HG03039 (cell line): Measurements from ENCODE around the gene GCFC2.
A peak's percentile ranks its signal among the peaks of the same experiment; 100 is the strongest.
"Not testable (repeated sequence)": the region's sequence is repeated elsewhere in the genome, so short reads cannot be mapped to it uniquely, and the experiment has no call there.

Experiments used
- ATAC-seq: cut with Tn5 transposase; IDR thresholded peaks from one replicate; pipeline ENCODE4 v1.9.1; 2021; ENCODE audit warnings: mild to moderate bottlenecking, moderate library complexity; ENCODE audit not compliant: unreplicated experiment

Gene GCFC2

DNA sequence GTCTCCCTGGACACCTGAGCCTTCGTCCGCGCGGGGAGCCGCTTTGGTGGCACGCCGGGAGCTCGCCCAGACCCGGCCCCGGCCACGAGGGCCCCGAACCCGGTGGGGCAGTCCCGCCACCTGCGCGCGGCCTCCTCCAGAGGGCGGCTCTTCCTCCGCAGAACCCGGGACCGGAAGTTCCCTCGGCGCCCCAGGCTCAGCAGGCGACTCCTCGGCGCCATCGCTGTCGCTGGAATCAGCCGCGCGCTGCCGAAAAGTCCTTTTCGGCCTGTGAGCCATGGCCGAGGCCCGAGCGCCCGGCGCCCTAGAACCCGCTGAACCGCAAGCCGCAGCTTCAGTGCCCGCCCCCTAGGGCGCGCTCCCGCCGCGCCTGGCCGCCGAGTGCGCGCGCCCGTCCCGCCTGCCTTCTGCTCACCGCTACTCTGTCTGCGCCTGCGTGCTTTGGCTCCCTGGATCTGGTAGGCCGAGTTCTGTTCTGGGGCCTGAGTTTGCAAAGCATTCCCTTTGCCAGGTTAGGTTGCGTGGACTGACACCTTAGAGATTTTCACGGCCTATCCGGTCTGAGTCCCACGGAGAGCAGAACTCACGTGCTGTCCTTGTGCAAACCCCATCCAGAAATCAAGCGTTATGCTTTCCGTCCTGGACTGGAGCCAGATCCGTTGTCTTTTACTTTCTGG lies at the start of gene GCFC2:
TSS of gene GCFC2 (minus strand) at position 339 of the 677 bp plus-strand sequence. CDS start at position 279, 60 bp downstream.
- peak; percentile 93 for ATAC-seq

DNA sequence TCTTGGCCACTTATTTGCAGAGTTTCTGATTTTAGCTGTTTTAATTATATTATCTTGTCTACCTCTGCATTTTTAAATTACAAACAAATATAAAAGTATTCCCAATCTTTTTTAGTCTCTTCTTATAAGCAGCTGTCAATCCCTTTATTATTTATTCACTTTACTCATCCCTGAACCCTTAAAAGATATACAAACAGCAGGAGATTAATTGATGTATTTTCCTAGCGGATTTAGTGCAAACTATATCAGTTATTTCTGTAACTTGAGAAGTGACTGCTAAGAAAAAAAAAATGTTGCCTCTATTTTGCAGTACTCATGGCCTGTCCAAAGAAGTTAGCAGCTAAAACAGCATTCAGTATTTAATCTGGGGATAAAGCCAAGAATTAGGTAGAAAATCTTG lies 42.1 kb upstream of the GCFC2 start:
- ATAC-seq, result no peak

DNA sequence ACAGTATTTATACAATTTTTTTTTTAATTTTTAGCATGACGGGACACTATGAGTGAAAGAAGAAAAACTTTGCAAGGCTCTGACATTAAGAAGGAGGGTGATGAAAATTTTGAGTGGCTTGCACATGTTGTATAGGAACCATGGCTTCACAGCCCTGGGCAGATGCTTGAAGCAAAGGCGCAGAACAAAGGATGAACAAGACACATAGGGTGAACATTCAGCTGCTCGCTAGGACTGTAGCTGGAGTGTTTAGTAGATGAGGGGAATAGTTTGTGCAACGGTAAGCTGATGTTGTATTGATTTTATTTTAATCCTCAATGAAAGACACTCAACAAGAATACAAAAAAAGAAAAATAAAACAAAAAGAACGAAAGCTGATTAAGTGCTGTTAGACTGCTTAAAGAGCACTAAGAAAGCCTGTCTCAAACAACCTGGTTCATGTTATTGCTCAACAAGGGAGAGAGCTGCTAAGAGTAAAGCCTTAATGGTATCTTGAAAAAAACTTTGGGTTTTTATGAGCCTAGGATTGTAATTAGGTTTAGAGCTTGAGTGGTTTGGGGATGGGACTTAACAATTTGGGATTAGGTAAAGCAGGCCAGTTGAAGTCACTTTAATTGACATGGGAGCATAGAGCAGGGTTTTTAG lies 41.2 kb upstream of the GCFC2 start:
- ATAC-seq, result no peak

DNA sequence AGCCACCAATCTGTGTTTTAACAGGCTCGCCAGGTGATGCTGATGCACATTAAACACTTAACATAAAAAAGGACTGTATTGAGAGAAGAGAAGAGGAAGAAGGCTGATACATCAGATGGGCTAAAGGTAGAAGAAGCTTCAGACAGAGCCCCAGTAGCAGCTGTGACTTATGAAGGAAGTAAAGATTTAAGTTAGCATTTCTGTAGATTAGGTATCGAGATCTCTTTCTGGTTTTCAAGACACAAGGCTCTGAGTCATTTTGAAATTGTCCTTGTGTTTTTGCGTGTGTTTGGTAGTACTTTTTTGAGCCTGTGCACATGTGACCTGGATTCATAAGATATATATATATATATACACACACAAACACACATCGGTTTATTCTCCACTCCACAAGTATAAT lies 40.6 kb upstream of the GCFC2 start:
- peak; percentile 58 for ATAC-seq

DNA sequence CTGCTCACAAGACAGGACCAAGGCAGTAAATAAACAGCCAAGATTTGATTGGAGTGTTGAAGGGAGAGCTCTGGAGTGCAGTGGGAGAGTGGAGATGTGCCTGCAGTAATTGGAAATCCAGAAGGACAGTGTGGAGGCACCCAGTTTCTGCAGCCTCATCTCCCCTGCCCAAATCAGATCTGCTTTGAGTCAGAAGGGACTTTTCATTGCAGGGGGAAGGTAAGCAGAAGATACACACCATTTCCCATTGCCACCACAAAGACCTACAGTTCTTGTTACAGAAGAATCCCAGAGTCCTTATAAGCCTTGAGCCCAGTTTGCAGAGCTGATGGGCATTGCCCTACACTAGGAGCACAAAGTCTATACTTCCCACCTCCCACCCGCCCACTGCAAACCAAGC lies 27.2 kb upstream of the GCFC2 start:
- ATAC-seq, result no peak

DNA sequence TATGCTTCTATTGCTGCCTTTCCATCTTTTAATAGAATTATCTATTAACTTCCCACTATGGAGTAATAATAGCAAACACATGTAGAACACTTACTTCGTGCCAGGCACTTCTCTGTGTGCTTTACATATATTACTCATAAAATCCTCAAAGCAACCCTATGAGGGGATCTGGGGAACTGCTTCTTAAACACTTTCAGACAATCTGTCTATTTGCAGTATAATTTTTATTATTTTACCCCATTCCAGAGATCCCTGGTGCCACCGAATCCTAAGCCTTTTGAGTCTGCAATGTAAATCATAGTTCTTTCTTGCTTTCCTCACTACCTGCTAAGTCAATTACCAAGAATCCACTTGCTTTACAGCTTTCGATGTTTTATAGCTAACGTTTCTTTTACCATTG lies 25.6 kb upstream of the GCFC2 start:
- no peak for ATAC-seq

DNA sequence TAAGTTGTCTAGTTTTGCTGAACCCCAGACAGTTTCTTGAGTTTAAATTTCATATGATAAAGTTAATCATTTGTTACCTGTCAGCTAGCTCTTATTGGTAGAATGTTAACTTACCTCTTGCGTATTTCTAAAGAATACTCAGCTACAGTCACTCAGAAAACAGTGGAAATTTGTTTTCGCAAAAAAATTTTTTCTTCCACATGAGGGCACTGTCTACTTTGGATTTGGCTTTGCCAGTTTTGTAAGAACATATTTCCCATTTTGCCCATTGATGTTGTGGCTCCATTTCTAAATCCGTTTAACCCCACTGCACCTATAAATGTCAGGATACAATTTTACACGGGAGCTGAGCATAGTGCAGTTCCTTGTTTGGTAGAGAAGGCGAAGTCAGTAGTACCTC lies 19.1 kb upstream of the GCFC2 start:
- no peak for ATAC-seq

DNA sequence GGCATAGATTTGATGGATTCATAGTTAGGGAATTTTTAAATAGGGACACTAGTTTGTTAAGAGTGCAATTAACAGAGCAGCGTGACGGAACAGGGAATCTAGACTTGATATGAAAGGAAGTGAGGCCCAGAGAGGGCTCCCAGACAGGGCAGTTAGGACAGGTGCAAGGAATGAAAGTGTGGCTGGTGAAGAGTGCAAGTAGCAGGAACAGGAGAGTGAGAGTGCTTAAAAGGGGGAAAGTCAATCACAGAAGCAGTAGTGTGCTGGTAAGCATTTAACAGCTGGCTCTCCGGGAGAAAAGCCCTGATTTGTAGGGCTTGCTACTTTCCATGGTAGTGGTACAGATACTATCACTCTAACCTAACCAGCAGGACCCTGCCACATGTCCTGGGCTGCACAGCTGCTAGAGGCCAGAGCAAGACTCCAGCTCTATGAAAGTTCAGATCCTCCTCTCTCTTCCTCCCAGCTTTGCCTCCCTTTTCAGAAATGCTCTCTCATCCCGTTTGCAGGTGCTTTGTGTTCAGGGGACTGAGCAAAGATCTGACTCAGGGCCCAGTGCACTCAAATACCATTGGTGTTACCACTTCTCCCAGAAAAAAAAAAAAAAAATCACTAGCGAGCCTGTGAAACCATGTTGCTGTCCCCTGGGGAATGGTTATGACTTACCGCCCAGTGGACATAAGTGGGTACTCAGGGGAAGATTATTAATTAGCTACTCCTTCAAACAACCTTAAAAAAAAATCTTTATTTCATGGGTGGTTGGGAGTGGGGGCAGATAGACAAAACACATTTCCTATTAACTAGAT lies 18.1 kb upstream of the GCFC2 start:
- no peak for ATAC-seq

DNA sequence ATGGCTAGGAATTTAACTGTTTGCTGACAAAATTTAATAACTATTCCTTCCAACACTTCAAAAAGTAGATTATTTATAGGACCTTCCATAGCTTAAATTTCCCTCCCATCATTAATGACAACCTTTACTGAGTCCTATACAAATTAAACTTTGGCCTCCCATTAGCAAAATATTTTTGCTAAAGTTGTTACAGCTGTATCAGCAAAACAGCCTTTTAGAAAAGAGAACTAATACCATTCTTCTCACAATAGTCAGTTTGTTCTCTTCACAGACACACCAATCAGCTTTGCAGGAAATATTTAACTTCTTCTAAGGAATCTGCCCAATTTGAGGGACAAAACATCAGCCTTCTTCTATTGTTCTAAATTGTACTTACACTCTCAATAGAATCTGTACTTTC lies 12.0 kb upstream of the GCFC2 start:
- ATAC-seq, result no peak

DNA sequence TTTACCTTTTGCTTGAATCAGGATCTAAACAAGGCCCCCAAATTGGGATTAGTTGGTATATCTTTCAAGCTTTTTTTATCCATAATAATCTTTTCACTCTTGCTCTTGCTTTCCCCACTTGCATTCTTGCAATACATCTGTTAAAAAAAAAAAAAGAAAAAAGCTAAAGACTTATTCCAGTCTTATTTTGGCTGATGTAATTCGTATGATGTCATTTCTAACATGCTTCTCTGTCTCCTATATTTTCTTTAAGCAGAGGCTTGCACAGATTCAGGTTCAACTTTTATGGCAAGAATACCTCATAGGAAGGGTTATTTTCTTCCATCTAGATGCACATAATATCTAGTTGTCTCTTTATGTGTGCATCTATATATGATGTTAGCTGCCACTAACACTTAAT lies 9.8 kb upstream of the GCFC2 start:
- no peak for ATAC-seq

DNA sequence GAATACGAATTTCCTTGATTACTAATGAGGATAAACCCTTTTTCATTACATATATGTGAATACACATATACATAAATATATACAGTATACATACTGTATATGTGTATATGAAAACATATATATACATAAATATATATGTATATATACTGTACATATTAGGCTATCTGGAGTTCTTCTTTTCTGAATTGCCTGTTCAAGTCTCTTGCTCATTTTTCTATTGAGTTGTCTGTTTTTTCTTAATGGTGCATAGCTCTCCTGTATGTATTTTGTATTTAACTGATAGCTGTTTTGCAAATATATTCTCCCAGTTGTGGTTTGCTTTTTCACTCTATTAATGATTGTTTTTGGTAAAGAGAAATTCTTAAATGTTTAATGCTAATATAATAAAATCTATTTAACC lies 8.9 kb upstream of the GCFC2 start:
- ATAC-seq, result no peak

DNA sequence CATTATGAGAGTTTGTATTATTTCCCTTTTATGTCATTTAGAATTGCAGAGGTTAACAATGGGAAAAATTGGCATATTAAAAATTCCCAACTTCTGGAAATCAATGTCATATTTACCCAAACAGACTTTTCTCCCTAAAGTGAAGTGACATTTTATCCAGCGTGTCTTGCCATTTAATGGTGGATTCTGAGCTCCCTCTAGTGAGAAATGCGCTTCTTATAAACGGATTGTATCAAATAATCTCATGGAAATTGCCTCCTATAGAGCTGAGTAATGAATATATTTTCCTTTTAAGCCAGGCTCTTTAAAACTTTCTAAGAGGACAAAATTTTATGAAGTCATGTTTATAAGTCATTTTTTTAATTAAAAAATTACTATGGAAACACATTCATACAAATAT lies 5.7 kb upstream of the GCFC2 start:
- no peak for ATAC-seq

DNA sequence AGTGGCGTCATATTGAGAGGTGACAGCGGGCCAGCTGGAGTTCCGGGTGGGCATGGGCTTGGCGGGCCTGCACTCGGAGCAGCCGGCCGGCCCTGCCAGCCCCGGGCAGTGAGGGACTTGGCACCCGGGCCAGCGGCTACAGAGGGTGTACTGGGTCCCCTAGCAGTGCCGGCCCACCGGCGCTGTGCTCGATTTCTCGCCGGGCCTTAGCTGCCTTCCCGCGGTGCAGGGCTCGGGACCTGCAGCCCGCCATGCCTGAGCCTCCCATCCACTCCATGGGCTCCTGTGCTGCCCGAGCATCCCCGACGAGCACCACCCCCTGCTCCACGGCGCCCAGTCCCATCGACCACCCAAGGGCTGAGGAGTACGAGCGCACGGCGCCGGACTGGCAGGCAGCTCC lies 875 bp upstream of the GCFC2 start:
- ATAC-seq, result not testable (repeated sequence)

DNA sequence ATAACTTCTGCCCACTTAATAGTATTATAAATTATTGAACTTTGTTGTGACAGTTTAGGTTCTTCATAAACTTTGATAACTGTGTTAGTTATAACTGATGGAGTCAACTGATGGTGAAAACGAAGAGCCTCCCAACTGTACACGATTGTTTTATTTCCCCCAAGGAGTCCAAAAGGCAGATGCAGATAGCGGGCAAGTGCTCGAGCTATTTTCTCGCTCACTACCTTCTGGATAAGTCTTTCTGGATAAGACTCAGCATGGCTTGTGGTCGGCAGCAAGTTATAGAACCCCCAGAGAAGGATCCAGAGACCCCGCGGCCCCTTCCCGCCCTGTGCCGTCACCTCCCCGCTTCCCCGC lies 517 bp downstream of the GCFC2 start:
- ATAC-seq, result no peak

DNA sequence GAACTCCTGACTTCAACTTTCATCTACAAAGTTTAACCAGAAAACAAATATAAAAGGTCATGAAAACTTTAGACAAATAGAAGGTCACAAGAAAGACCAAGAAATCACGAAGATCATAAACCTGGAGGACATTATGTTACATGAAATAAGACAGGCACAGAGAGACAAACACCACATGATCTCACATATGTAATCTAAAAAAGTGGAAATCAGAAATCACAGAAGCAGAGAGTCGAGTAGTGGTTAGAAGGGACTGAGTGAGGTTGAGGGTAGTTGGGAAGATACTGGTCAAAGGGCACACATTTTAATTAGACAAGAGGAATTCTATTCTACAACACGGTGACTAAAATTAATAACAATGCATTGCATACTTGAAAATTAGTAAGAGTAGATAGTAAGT lies 1.4 kb downstream of the GCFC2 start:
- ATAC-seq, result no peak

DNA sequence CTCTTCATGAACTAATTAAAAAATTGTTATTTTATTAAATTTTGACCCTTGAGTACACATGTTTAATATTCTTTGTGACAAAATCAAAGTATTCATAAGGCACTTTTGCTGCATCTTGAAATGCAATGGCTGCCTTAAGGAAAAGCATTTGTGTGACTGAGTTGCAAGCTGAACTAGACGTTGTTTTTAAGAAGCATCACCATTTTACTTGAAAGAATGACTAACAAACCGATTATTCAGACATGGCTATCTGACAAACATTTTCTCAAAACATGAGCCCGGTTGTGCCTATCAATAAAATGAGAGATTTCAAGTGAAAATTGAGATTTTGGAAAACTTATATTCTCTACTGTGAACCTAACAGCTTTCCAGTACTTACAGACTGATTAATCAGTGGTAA lies 2.8 kb downstream of the GCFC2 start:
- ATAC-seq, result no peak

DNA sequence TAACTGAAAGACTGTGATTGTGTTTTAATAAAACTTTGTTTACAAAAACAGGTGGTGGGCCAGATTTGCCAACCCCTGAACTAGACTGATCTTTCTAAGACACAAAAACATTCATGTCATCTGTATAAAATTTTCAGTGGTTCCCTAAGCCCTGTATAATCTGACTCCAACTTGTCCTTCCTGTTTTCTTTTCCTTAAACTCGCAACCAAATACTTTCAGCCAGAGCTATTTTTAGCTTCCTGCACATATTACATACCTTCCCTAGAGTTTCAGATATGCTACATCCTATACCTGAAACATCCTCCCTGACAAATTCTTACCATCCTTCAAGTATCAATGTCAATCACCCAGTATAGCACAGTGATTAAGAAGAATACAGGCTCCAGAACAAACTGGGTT lies 4.8 kb downstream of the GCFC2 start:
- ATAC-seq, result no peak

DNA sequence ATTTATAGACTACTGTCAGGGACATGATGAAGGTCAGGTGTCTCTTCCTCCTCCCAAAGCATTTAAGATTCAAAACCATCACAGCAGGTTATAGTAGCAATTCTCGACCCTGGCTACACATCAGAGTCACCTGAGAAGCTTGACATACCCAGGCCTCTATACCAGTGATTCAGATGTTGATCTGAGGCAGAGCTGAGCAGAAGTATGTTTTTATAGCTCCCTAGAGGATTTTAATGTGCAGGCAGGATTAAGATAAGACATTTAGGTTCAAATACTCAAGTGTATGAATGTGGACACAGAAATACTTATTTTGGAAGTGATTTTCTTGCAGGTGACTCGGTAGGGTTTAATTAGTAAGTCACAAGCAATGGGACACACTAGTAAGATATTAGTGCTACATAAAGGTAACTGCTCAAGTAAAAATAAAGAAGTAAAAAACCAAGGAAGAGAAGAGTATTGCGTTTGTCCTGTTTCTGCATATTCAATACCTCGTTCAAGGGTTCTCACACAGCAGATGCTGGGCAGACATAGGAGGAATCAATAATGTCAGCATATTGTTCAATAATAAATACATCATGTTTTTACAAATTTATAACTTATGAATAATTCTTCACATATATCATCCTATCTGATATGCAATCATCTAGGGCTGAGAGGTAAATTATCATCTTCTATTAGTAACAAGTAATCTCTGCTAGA lies 7.0 kb downstream of the GCFC2 start:
- ATAC-seq, result no peak

DNA sequence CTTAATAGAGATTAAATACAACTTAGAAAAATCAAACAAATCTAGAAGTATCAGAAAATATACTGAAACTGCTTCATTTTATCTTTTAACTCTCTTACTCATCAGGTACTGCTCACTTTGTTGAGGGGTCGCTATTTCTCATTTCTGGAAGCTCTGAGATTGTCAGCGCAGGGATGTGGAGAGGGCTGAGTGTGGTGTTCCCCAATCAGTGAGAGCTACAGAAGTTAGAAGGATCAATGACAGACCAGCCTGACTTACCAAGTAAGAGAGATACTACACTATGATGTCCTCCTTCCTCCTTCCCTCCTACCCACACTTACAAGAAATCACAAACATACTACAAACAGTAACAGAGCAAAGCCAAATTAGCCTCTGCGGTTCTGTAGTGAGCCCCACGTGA lies 8.1 kb downstream of the GCFC2 start:
- ATAC-seq, result no peak

DNA sequence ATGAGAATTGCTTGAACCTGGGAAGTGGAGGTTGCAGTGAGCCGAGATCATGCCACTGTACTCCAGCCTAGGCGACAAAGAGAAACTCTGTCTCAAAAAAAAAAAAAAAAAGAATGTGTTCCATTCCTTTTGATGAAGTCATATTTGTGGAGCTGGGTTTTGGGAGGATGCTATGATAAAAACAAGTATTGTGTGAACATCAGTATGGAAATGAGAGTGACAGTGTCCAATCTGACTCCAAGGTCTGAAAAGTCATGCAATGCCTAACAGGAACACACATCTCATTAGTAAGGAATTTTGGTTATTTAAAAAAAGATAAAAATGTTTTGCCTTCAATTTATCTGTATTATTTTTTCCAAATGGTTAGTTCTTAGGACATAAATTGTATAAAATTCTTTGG lies 11.8 kb downstream of the GCFC2 start:
- no peak for ATAC-seq

DNA sequence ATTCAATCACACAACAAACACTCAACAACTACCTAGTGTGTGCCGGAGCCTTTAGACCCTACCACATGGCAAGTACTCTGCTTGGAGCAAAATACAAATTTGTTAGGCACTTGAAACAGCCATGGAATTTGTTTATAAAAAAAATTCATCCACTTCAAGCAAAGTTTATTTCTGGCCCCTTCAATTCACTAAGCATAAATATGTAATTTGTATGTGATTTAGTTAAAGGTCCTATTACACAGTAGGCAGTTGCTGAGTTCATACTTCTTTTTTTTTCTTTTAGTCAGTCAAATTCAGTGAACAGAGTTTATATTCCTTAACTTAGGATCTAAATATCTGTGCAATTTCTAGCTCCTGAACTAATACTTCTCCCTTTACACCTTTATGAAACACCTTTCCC lies 22.5 kb downstream of the GCFC2 start:
- no peak for ATAC-seq

DNA sequence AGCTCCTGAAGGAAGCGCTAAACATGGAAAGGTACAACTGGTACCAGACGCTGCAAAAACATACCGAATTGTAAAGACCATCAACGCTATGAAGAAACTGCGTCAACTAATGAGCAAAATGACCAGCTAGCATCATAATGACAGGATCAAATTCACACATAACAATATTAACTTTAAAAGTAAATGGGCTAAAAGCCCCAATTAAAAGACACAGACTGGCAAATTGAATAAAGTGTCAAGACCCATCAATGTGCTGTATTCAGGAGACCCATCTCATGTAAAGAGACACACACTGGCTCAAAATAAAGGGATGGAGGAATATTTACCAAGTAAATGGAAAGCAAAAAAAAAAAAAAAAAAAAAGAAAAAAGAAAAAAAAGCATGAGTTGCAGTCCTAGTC lies 27.3 kb downstream of the GCFC2 start:
- not testable (repeated sequence) for ATAC-seq
